Activated naive CD8-positive, alpha-beta T cell (primary cell): ENCODE measurements around the gene MTMR10.
A peak's percentile ranks its signal among the peaks of the same experiment; 100 is the strongest.

Source experiments
- H3K27ac Mint-ChIP-seq: one replicate; pipeline ENCODE4 v1.8.0; 2021; ENCODE audit warnings: mixed read lengths
- H3K27me3 Mint-ChIP-seq: one replicate; pipeline ENCODE4 v1.8.0; 2021; ENCODE audit warnings: mixed read lengths
- H3K36me3 Mint-ChIP-seq: one replicate; pipeline ENCODE4 v1.8.0; 2021; ENCODE audit warnings: mixed read lengths
- H3K4me1 Mint-ChIP-seq: one replicate; pipeline ENCODE4 v1.8.0; 2021; ENCODE audit warnings: low read depth, mixed read lengths
- H3K4me3 Mint-ChIP-seq: one replicate; pipeline ENCODE4 v1.8.0; 2021; ENCODE audit warnings: mild to moderate bottlenecking, mixed read lengths
- H3K9me3 Mint-ChIP-seq: one replicate; pipeline ENCODE4 v1.8.0; 2021; ENCODE audit warnings: low read depth, mixed read lengths

MTMR10 gene

GRCh38 chr15:31021067-31021665, 29.7 kb upstream of the MTMR10 start:
- H3K9me3 Mint-ChIP-seq = no peaks in the 10 kb centered on the region
- no peak overlapping the region for H3K4me3 Mint-ChIP-seq
- no peaks in the 10 kb centered on the region for H3K36me3 Mint-ChIP-seq
- no peaks in the 10 kb centered on the region for H3K4me1 Mint-ChIP-seq
- no peaks in the 10 kb centered on the region for H3K27me3 Mint-ChIP-seq
- H3K27ac Mint-ChIP-seq = no peak overlapping the region

GRCh38 chr15:31020542-31020941, 29.1 kb upstream of the MTMR10 start:
- Mint-ChIP-seq H3K27me3 (no peaks in the 10 kb centered on the region), H3K36me3 (no peaks in the 10 kb centered on the region), H3K4me1 (peaks cover 2% of the 10 kb centered on the region), H3K27ac (no peak overlapping the region), H3K4me3 (no peak overlapping the region), H3K9me3 (no peaks in the 10 kb centered on the region)

GRCh38 chr15:31019986-31020385, 28.6 kb upstream of the MTMR10 start:
- Mint-ChIP-seq H3K4me3 (no peak overlapping the region), H3K4me1 (peaks cover 5% of the 10 kb centered on the region), H3K27me3 (no peaks in the 10 kb centered on the region), H3K9me3 (no peaks in the 10 kb centered on the region), H3K27ac (no peak overlapping the region), H3K36me3 (no peaks in the 10 kb centered on the region)

- Mint-ChIP-seq H3K4me3 (no peak overlapping the region), H3K27me3 (no peaks in the 10 kb centered on the region), H3K4me1 (peaks cover 21% of the 10 kb centered on the region), H3K36me3 (peaks cover 5% of the 10 kb centered on the region), H3K9me3 (peaks cover 4% of the 10 kb centered on the region), H3K27ac (no peak overlapping the region)
These were observed 25.9 kb upstream of the MTMR10 start for GRCh38 chr15:31017311-31017710.

DNA sequence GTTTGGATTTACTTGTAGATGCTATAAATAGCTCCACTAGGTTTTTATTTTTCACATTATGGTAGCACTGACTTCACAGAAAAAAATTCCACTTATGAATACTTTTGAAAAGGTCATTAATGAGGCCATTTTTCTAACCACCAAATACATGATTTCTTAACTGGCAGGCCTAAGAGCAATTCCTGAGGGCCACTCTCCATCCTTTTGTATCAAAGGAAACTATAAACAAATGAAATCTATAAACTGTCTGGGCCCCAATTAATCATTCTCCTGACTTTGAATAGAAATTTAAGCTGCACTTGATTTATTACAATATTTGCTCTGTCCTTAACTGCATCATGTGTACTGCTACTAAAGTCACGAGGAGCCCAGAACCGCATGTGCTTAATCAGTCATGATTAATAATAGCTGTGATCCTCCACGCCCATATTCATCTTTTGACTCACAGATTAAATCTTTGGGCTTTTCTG, 25.1 kb upstream of the MTMR10 start:
- Mint-ChIP-seq H3K27me3 (no peaks in the 10 kb centered on the region), H3K4me1 (peaks cover 21% of the 10 kb centered on the region), H3K4me3 (no peak overlapping the region), H3K27ac (no peak overlapping the region), H3K36me3 (peaks cover 10% of the 10 kb centered on the region), H3K9me3 (peaks cover 9% of the 10 kb centered on the region)

DNA sequence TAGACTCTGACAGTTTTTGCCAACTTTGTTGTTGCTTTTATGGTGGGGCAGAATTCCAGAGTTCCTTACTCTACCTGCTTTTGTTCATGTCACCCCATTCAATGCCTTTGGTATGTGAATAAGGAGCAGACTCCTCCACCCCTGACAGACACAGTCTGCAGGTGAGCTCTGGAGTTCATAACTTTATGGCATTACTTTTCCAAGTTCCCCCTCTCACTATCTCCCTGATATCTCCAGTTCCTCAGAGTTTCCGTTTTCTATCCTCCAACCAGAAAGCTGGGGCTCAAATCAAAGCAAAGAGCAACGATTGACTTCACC, 23.1 kb upstream of the MTMR10 start:
- peak overlapping the region; percentile 59 for H3K27ac Mint-ChIP-seq
- H3K27me3 Mint-ChIP-seq = no peaks in the 10 kb centered on the region
- peaks cover 9% of the 10 kb centered on the region for H3K9me3 Mint-ChIP-seq
- H3K4me1 Mint-ChIP-seq = peaks cover 21% of the 10 kb centered on the region
- H3K36me3 Mint-ChIP-seq = peaks cover 10% of the 10 kb centered on the region
- no peak overlapping the region for H3K4me3 Mint-ChIP-seq

GRCh38 chr15:31013863-31014607, 22.6 kb upstream of the MTMR10 start:
- Mint-ChIP-seq H3K4me3 (peak overlapping the region; percentile 6), H3K36me3 (peaks cover 10% of the 10 kb centered on the region), H3K4me1 (peaks cover 21% of the 10 kb centered on the region), H3K27ac (peak overlapping the region; percentile 59), H3K9me3 (peaks cover 9% of the 10 kb centered on the region), H3K27me3 (no peaks in the 10 kb centered on the region)

DNA sequence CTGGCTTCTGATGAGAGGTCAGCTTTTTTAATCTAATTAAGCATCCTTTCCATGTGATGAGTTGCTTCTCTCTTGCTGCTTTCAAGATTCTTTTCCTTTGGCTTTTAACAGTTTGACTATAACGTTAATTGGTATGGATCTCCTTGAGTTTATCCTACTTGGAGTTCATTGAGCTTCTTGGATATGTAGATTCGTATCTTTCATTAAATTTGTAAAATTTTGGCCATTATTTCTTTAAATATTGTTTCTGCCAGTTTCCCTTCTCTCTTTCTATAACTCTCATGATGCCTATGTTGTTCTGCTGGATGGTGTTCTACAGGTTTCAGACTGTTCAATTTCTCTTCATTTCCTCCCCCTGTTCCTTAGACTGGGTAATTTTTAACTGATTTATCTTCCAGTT, 21.0 kb upstream of the MTMR10 start:
- Mint-ChIP-seq H3K4me3 (no peak overlapping the region), H3K27ac (no peak overlapping the region), H3K4me1 (peaks cover 21% of the 10 kb centered on the region), H3K27me3 (no peaks in the 10 kb centered on the region), H3K9me3 (peaks cover 9% of the 10 kb centered on the region), H3K36me3 (peaks cover 10% of the 10 kb centered on the region)

GRCh38 chr15:31010036-31010435, 18.6 kb upstream of the MTMR10 start:
- Mint-ChIP-seq H3K27me3 (no peaks in the 10 kb centered on the region), H3K36me3 (peaks cover 10% of the 10 kb centered on the region), H3K4me3 (no peak overlapping the region), H3K4me1 (peaks cover 21% of the 10 kb centered on the region), H3K27ac (no peak overlapping the region), H3K9me3 (peaks cover 9% of the 10 kb centered on the region)

DNA sequence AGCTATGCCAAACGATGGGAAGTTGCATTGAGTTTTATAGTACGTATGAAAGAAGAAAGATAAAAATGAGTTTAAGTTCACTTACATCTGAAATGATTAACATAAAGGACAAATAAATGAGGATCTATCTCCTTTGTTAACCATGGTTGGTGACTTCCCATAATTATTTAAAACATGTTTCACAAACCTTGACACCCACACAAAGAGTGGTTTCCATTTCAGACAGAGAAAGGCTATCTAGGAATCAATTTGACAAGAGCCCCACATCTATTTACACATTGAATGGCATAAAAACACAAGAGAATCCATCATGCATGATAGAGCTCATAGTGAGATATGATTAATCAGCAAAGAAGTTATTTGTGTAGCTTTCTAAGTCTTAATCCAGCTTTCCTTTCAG, 14.2 kb upstream of the MTMR10 start:
- Mint-ChIP-seq H3K27me3 (peaks cover 6% of the 10 kb centered on the region), H3K9me3 (no peaks in the 10 kb centered on the region), H3K4me3 (no peak overlapping the region), H3K36me3 (no peaks in the 10 kb centered on the region), H3K27ac (no peak overlapping the region), H3K4me1 (peaks cover 14% of the 10 kb centered on the region)

DNA sequence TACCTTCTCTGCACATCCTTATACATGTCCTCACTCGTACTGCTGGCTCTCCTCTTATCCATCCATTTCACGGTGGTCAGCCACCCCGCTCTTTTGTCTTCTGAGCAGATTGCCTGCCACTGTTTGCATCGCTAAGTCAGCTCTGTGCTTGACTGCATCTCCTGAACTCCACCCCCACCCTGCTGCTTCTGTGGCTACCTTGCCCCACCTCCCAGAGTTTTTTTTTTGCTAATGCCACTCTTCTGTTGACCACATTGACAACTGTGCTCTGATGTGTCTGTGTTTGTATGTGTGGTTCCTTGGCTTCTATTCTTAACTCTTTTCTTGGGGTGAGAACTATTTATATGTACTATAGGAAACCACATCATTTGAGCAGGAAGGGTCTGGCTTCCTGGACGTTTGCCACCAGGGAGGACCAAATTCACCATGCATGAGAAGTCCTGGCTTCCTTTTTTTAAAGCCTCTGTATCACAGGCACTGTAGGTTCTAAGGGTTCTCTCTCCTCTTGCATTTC, 12.8 kb upstream of the MTMR10 start:
- no peak overlapping the region for H3K4me3 Mint-ChIP-seq
- no peaks in the 10 kb centered on the region for H3K36me3 Mint-ChIP-seq

GRCh38 chr15:31001702-31002101, 10.3 kb upstream of the MTMR10 start:
- Mint-ChIP-seq H3K27me3 (peaks cover 6% of the 10 kb centered on the region), H3K4me3 (no peak overlapping the region), H3K36me3 (no peaks in the 10 kb centered on the region), H3K27ac (no peak overlapping the region), H3K9me3 (no peaks in the 10 kb centered on the region), H3K4me1 (peaks cover 14% of the 10 kb centered on the region)

More for the DNA sequence above, 12.8 kb upstream of the MTMR10 start:
- Mint-ChIP-seq H3K4me1 (peaks cover 14% of the 10 kb centered on the region), H3K9me3 (no peaks in the 10 kb centered on the region), H3K27me3 (peaks cover 6% of the 10 kb centered on the region), H3K27ac (no peak overlapping the region)

DNA sequence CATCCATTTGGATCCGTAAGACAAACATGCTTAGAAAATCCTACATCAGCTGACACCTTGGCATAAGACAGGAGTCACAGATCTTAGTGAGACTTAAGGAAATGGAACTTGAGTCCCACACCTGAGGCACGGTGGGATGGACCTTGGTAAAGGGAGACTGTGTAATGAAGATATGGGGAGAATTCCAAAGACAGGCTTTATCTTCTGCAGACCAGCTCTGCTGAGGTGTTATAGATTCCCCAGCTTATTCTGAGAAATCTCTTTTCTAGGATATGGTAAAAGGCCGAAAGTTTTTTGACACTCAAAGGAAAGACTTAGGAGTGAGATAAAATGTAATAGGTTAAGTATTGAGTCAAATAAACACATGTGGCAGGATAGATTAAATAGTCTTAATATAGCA, 8.3 kb upstream of the MTMR10 start:
- peaks cover 7% of the 10 kb centered on the region for H3K4me1 Mint-ChIP-seq
- no peak overlapping the region for H3K4me3 Mint-ChIP-seq
- peaks cover 6% of the 10 kb centered on the region for H3K27me3 Mint-ChIP-seq
- H3K9me3 Mint-ChIP-seq = no peaks in the 10 kb centered on the region
- no peaks in the 10 kb centered on the region for H3K36me3 Mint-ChIP-seq
- H3K27ac Mint-ChIP-seq = no peak overlapping the region

GRCh38 chr15:30997270-30997669, 5.8 kb upstream of the MTMR10 start:
- no peak overlapping the region for H3K4me3 Mint-ChIP-seq
- H3K36me3 Mint-ChIP-seq = no peaks in the 10 kb centered on the region
- H3K27me3 Mint-ChIP-seq = peaks cover 3% of the 10 kb centered on the region
- peaks cover 3% of the 10 kb centered on the region for H3K4me1 Mint-ChIP-seq
- H3K27ac Mint-ChIP-seq = no peak overlapping the region
- no peaks in the 10 kb centered on the region for H3K9me3 Mint-ChIP-seq

DNA sequence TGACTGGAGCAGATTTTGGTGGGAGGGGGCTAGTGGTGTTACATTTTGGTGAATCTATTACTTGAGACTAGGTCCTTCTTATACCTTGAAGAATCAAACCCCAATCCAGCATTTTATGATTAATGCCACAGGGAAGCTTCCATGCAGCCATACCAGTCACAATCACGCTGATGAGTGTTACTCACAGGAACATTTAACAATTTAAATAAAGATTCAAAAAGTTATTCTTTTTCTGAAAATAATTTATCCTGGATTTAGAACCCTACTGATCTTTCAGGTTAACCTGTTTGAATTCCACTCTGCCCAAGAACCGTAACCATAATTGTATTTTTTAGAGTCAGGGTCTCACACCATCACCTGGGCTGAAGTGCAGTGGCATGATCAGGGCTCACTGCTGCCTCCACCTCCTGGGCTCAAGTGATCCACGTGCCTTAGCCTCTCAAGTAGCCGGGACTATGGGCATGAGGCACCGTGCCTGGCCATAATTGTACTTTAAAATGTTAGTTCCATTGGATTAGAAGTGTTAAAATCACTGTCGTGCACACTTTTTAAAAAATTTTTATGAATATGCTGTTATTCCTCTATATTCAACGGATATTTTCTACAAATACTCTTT, 929 bp upstream of the MTMR10 start:
- Mint-ChIP-seq H3K4me1 (peaks cover 30% of the 10 kb centered on the region), H3K4me3 (peak overlapping the region; percentile 87), H3K36me3 (peaks cover 3% of the 10 kb centered on the region), H3K27me3 (no peaks in the 10 kb centered on the region), H3K9me3 (no peaks in the 10 kb centered on the region), H3K27ac (peak overlapping the region; percentile 81)
